OCI-LY3 (cell line): ENCODE measurements around the gene ALKBH1.

ENCODE experiments used
- H2AFZ ChIP-seq: fragments of 200-600, 300-600 bp; shearing (Covaris generic); 2 replicates; pipeline ENCODE4 v1.6.0; 2014; ENCODE audit warnings: antibody characterized with exemption, low read depth, low read length
- H3K27ac ChIP-seq: fragments of 200-600, 300-600 bp; sonication (generic); 2 replicates; pipeline ENCODE4 v1.5.1; 2014; ENCODE audit warnings: mild to moderate bottlenecking, low read length, moderate library complexity, mixed read lengths
- H3K27me3 ChIP-seq: fragments of 200-600, 300-600 bp; sonication (generic); 2 replicates; pipeline ENCODE4 v1.6.1; 2014; ENCODE audit warnings: low read depth, low read length, mixed read lengths
- H3K36me3 ChIP-seq: fragments of 200-600, 300-600 bp; sonication (generic); replicated peaks from 2 replicates; pipeline ENCODE3; 2014; ENCODE audit warnings: low read depth, low read length, mixed read lengths
- H3K4me1 ChIP-seq: fragments of 300-600, 200-600 bp; sonication (generic); 2 replicates; pipeline ENCODE4 v1.6.1; 2014; ENCODE audit warnings: low read length, mixed read lengths
- H3K4me2 ChIP-seq: fragments of 200-600, 300-600 bp; sonication (generic); 2 replicates; pipeline ENCODE4 v1.6.1; 2014; ENCODE audit warnings: low read length, mixed read lengths
- H3K4me3 ChIP-seq: fragments of 300-600, 200-600 bp; sonication (generic); 2 replicates; pipeline ENCODE4 v1.5.1; 2014; ENCODE audit warnings: antibody characterized with exemption, mild to moderate bottlenecking, low read length, moderate library complexity
- H3K79me2 ChIP-seq: fragments of 300-600, 200-600 bp; shearing (Covaris generic); 2 replicates; pipeline ENCODE4 v1.6.1; 2014; ENCODE audit warnings: mild to moderate bottlenecking, low read length, mixed read lengths
- H3K9ac ChIP-seq: fragments of 300-600, 200-600 bp; shearing (Covaris generic); 2 replicates; pipeline ENCODE4 v1.6.0; 2014; ENCODE audit warnings: mild to moderate bottlenecking, low read length, moderate library complexity
- H3K9me3 ChIP-seq: fragments of 200-600, 300-600 bp; shearing (Covaris generic); 2 replicates; pipeline ENCODE4 v1.6.1; 2014; ENCODE audit warnings: low read length, mixed read lengths; ENCODE audit not compliant: insufficient read depth
- H4K20me1 ChIP-seq: fragments of 200-600, 300-600 bp; sonication (generic); 2 replicates; pipeline ENCODE4 v1.6.1; 2016; ENCODE audit warnings: low read length, mixed read lengths; ENCODE audit not compliant: insufficient read depth
- CTCF ChIP-seq: fragments of 200-600, 300-600 bp; sonication (generic); IDR thresholded peaks from 2 replicates; pipeline ENCODE4 v1.5.1; 2014; ENCODE audit warnings: antibody characterized with exemption, low read length, low read depth
- EZH2phosphoT487 ChIP-seq: fragments of 200-600 bp; shearing (Covaris generic); IDR thresholded peaks from 2 replicates; pipeline ENCODE4 v1.6.1; 2018; ENCODE audit warnings: antibody characterized with exemption, mixed run types, low read depth

ALKBH1 gene

DNA sequence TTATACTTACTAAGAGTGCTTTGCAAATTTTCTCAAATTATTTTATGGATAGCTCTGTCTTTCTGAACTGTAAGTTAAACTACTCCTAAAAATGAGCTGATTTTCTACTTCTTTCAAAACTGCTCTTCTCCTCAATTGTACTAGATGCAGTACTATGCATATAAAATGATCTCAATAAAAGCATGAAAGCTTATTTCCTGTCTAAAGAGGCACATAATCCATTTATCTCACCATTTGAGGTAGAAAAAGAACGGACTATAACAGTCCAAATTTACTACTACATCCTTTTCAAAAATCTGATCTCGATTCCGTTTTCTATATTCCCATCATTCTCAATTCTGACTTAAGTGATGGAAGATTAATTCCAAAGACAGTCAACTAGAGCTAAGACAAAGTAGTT is 14.5 kb upstream of the ALKBH1 start:
- peaks cover 61% of the 10 kb centered on the region for H3K36me3 ChIP-seq
- no peaks in the 10 kb centered on the region for H3K27me3 ChIP-seq
- H3K4me1 ChIP-seq: no peaks in the 10 kb centered on the region
- no peak overlapping the region for H3K27ac ChIP-seq
- H3K4me2 ChIP-seq: no peak overlapping the region
- 0 out of 2 replicates have a peak, but pooled peaks cover 12% of the 10 kb centered on the region for H3K79me2 ChIP-seq
- 0 out of 2 replicates have a peak, but pooled peaks cover 2% of the 10 kb centered on the region for H4K20me1 ChIP-seq
- no peak for TF ChIP-seq EZH2phosphoT487
- TF ChIP-seq CTCF: no peak
- H3K9me3 ChIP-seq: no peaks in the 10 kb centered on the region
- no peak overlapping the region for H3K9ac ChIP-seq
- no peak overlapping the region for H3K4me3 ChIP-seq
- H2AFZ ChIP-seq: no peak overlapping the region

GRCh38 chr14:77721437-77721836 is 13.6 kb upstream of the ALKBH1 start:
- 0 out of 2 replicates have a peak, but pooled peaks cover 2% of the 10 kb centered on the region for H4K20me1 ChIP-seq

GRCh38 chr14:77717608-77718305 is 9.9 kb upstream of the ALKBH1 start:
- Histone ChIP-seq H3K36me3 (peaks cover 57% of the 10 kb centered on the region), H4K20me1 (peaks cover under 1% of the 10 kb centered on the region; the same call in 1 of the 2 replicates), H2AFZ (no peak overlapping the region), H3K9me3 (no peaks in the 10 kb centered on the region), H3K79me2 (peaks cover 28% of the 10 kb centered on the region), H3K27me3 (no peaks in the 10 kb centered on the region), H3K27ac (no peak overlapping the region), H3K9ac (no peak overlapping the region), H3K4me1 (peaks cover 6% of the 10 kb centered on the region), H3K4me2 (no peak overlapping the region), H3K4me3 (no peak overlapping the region)
- TF ChIP-seq EZH2phosphoT487 (no peak), CTCF (no peak)

More at GRCh38 chr14:77721437-77721836, 13.6 kb upstream of the ALKBH1 start:
- Histone ChIP-seq H3K4me3 (no peak overlapping the region), H3K4me2 (no peak overlapping the region), H3K27ac (no peak overlapping the region), H3K27me3 (no peaks in the 10 kb centered on the region), H3K36me3 (peaks cover 57% of the 10 kb centered on the region), H3K4me1 (no peaks in the 10 kb centered on the region), H3K79me2 (0 out of 2 replicates have a peak, but pooled peaks cover 10% of the 10 kb centered on the region), H2AFZ (no peak overlapping the region), H3K9me3 (no peaks in the 10 kb centered on the region), H3K9ac (no peak overlapping the region)
- no peak for TF ChIP-seq EZH2phosphoT487
- TF ChIP-seq CTCF: no peak

GRCh38 chr14:77714926-77715325 is 7.1 kb upstream of the ALKBH1 start:
- peaks cover 58% of the 10 kb centered on the region for H3K36me3 ChIP-seq
- peak overlapping the region; percentile 44 for H3K27ac ChIP-seq
- peaks cover 12% of the 10 kb centered on the region for H3K4me1 ChIP-seq
- no peak overlapping the region for H3K4me3 ChIP-seq
- no peak overlapping the region for H2AFZ ChIP-seq
- TF ChIP-seq EZH2phosphoT487 (no peak), CTCF (no peak)
- no peaks in the 10 kb centered on the region for H3K9me3 ChIP-seq
- peak overlapping the region; percentile 25; the same call in 1 of the 2 replicates for H3K4me2 ChIP-seq
- H3K79me2 ChIP-seq: peaks cover 52% of the 10 kb centered on the region
- H3K9ac ChIP-seq: no peak overlapping the region
- H4K20me1 ChIP-seq: peaks cover 6% of the 10 kb centered on the region
- no peaks in the 10 kb centered on the region for H3K27me3 ChIP-seq
